Measurements from ENCODE around the gene NR4A3. TPM values are rescaled to one million over a fixed set of nuclear protein-coding genes. Genes with fewer than 3 reads are reported as not detected.
"Not testable (repeated sequence)": the region's sequence is repeated elsewhere in the genome, so short reads cannot be mapped to it uniquely, and the experiment has no call there.

The NR4A3 gene
- total RNA-seq, 2 experiments from 2014 or later, result 112 to 113 TPM

DNA sequence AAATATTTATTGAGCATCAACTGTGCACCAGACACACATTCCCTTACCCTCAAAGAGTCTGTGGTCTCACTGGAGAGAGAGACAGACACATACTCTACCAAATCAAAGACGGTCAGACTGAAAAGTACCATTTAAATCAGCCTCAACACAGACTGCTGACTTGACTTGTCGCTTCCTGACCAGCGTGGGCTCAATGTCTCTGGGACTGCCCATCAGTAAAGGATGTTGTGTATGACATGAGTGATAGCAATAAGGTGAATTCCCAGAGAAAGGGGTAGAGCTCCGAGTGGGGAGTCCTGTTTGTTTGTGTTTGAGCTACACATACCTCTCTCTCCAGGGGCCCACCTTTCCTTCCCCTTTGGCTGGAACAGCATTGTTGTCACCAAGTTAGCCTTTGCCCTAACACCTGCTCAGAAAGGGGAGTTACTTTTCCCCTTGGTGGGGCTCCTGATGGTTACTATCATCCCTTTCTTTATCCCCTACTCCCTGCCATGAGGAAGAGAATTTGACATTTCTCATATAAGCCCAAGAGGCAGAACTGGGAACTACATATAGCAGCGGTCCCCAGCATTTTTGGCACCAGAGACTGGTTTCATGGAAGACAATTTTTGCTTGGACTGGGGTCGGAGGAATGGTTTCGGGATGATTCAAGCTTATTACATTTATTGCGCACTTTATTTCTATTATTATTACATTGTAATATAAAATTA is 33.9 kb downstream of the NR4A3 start:
- Mint-ChIP-seq H3K36me3 (ENCODE audit: low read depth) (peaks cover 77% of the 10 kb centered on the region), H3K4me1 (ENCODE audit: low read depth) (peaks cover 26% of the 10 kb centered on the region), H3K4me3 (no peak overlapping the region), H3K27ac (no peak overlapping the region), H3K27me3 (no peaks in the 10 kb centered on the region), H3K9me3 (peaks cover 12% of the 10 kb centered on the region)
- TF ChIP-seq, protein P1, sequence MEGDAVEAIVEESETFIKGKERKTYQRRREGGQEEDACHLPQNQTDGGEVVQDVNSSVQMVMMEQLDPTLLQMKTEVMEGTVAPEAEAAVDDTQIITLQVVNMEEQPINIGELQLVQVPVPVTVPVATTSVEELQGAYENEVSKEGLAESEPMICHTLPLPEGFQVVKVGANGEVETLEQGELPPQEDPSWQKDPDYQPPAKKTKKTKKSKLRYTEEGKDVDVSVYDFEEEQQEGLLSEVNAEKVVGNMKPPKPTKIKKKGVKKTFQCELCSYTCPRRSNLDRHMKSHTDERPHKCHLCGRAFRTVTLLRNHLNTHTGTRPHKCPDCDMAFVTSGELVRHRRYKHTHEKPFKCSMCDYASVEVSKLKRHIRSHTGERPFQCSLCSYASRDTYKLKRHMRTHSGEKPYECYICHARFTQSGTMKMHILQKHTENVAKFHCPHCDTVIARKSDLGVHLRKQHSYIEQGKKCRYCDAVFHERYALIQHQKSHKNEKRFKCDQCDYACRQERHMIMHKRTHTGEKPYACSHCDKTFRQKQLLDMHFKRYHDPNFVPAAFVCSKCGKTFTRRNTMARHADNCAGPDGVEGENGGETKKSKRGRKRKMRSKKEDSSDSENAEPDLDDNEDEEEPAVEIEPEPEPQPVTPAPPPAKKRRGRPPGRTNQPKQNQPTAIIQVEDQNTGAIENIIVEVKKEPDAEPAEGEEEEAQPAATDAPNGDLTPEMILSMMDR (IDR thresholded peaks at IDR 0.05), result no peak
- no peak for DNase-seq
- CTCF ChIA-PET, result interaction anchor here (1.0 to 3.3 kb wide), 4 partner anchors 12 to 125 kb away, joined by 3 to 13 read pairs (median 4); no protein-coding TSS in a partner anchor
- ATAC-seq, result no peak
- intact Hi-C loops (cut with micrococcal nuclease), result no loop called here
- POLR2A ChIA-PET, result interaction anchor here (1.7 to 1.8 kb wide), 2 partner anchors 13 to 34 kb away, joined by 4 read pairs; partner anchors contain the start of gene NR4A3

DNA sequence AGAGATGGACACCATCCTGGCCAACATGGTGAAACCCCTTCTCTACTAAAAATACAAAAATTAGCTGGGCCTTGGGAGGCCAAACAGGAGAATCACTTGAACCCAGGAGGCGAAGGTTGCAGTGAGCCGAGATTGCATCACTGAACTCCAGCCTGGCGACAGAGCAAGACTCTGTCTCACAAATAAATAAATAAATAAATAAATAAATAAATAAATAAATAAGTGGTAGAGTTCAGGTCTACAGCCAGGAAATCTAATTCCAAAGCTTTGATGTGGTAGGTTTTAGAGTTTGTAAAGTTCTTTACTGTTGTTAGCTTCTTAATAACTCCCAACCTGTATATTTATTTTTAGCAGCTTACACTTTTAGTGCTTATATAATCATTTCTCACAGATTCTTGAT is 35.9 kb downstream of the NR4A3 start:
- DNase-seq; H3K4me3 Mint-ChIP-seq; H3K9me3 Mint-ChIP-seq; ATAC-seq; H3K27me3 Mint-ChIP-seq; intact Hi-C loops (cut with micrococcal nuclease); H3K4me1 Mint-ChIP-seq (ENCODE audit: low read depth); H3K27ac Mint-ChIP-seq: not testable (repeated sequence)
- H3K36me3 Mint-ChIP-seq (ENCODE audit: low read depth), result peaks cover 76% of the 10 kb centered on the region
- ChIA-PET POLR2A (interaction anchor here (1.1 to 1.8 kb wide), 2 partner anchors 28 to 36 kb away, joined by 3 to 4 read pairs; partner anchors contain the start of gene NR4A3), CTCF (interaction anchor here (1.0 to 3.3 kb wide), 5 partner anchors 8 to 105 kb away, joined by 3 to 13 read pairs (median 3); no protein-coding TSS in a partner anchor)

DNA sequence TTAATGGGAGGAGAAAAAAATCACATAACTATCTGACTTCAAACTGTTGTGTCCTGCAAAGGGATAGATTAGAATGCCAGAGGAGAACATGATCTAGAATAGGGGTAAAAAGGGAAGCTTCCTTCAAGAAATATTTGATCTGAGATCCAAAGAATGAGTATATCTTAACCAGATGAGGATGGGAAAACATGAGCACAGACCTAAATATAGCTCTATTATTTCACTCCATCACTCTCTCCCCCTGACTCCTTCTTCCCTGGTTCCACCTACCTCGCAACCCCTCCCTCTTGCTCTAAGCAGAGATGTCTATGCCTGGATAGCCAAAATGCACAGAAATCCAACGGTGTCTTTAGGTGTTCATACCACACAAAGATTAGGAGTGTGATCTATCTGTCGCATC is 36.4 kb downstream of the NR4A3 start:
- POLR2A ChIA-PET, result no interaction called here
- peaks cover 75% of the 10 kb centered on the region for H3K36me3 Mint-ChIP-seq (ENCODE audit: low read depth)
- intact Hi-C loops (cut with micrococcal nuclease), result no loop called here
- CTCF ChIA-PET, result interaction anchor here (1.0 to 3.3 kb wide), 2 partner anchors 11 to 104 kb away, joined by 3 to 13 read pairs; no protein-coding TSS in a partner anchor
- H3K9me3 Mint-ChIP-seq, result no peaks in the 10 kb centered on the region
- H3K27ac Mint-ChIP-seq, result no peak overlapping the region
- ATAC-seq, result no peak
- peaks cover 2% of the 10 kb centered on the region for H3K4me1 Mint-ChIP-seq (ENCODE audit: low read depth)
- TF ChIP-seq, protein P1 (IDR thresholded peaks at IDR 0.05), result no peak
- no peak overlapping the region for H3K4me3 Mint-ChIP-seq
- DNase-seq, result no peak
- H3K27me3 Mint-ChIP-seq, result no peaks in the 10 kb centered on the region

DNA sequence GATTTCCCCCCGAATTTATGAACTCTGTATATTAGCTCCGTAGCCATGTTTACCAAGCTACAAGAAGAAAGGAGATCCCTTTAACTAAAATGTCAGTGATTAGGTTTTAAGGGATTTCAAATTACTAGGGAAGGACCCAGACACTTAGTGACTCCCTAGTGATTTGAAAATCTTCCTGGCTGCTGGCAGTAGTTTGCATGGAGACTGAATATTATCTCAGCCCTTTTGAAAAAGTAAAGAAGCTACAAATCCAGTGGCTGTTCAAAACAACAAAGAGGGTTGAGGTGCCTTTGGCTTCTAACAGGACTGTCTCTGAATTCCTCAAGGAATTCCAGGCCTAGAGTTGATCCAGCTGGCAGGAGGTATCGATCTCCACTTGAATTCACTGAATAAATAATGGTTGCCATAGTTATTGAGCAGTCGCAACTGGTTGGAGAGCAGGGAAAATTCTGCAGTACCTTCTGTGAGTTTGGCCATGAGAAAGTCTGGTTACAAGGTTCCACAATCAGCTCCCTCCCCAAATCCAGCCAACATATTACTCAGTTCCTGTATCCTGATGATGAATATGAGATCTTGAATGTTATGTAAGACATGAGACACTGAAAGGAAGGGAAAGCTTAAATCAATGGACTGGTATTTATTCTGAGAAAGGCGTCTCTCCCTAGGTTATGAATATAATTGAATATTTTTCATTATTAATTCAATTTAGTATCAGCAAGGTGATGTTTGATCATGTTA is 37.7 kb downstream of the NR4A3 start:
- POLR2A ChIA-PET, result no interaction called here
- Mint-ChIP-seq H3K27ac (no peak overlapping the region), H3K4me3 (no peak overlapping the region), H3K4me1 (ENCODE audit: low read depth) (peaks cover 2% of the 10 kb centered on the region), H3K9me3 (no peaks in the 10 kb centered on the region), H3K27me3 (no peaks in the 10 kb centered on the region), H3K36me3 (ENCODE audit: low read depth) (peaks cover 88% of the 10 kb centered on the region)
- ATAC-seq, result no peak
- intact Hi-C loops (cut with micrococcal nuclease), result no loop called here
- TF ChIP-seq, protein P1 (IDR thresholded peaks at IDR 0.05), result no peak
- no peak for DNase-seq
- CTCF ChIA-PET, result interaction anchor here (1.0 kb wide), 1 partner anchor 8 kb away, joined by 3 read pairs; no protein-coding TSS in a partner anchor

DNA sequence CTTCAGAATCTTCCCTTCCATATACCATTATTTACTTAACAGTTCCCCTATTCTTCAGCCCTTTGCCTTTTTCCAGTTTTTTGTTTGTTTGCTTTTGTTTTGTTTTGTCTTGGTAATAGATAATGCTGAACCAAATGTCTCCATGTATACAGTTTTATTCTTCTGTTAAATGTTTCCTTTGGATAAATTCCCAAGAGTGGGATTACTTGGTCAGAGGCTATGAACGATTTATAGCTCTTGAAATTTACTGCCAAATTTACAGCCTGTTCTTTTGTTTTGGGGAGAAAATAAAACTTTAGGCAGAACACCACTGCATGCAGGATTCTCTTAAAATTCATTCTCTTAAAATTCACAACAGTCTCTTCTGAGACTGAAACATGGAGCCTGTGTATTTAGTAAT is 38.6 kb downstream of the NR4A3 start:
- H3K4me3 Mint-ChIP-seq, result no peak overlapping the region
- H3K27ac Mint-ChIP-seq, result no peak overlapping the region
- H3K36me3 Mint-ChIP-seq (ENCODE audit: low read depth), result peaks cover 86% of the 10 kb centered on the region
- H3K9me3 Mint-ChIP-seq, result no peaks in the 10 kb centered on the region
- CTCF ChIA-PET, result no interaction called here
- ATAC-seq (no peak), DNase-seq (no peak)
- H3K4me1 Mint-ChIP-seq (ENCODE audit: low read depth), result peaks cover 2% of the 10 kb centered on the region
- no peaks in the 10 kb centered on the region for H3K27me3 Mint-ChIP-seq
- TF ChIP-seq, protein P1 (IDR thresholded peaks at IDR 0.05), result no peak
- intact Hi-C loops (cut with micrococcal nuclease), result no loop called here
- POLR2A ChIA-PET, result interaction anchor here (1.4 kb wide), 1 partner anchor 26 kb away, joined by 3 read pairs; no protein-coding TSS in a partner anchor

Measured in activated CD8-positive, alpha-beta T cell treated with anti-CD3 and anti-CD28 coated beads for 36 hours (primary cell).